Esophagus muscularis mucosa (tissue), 3 donors: ENCODE measurements around the gene P2RX1.

Source experiments
- CTCF ChIP-seq, 3 experiments: fragments of 200-600 bp in 2 of 3; fragments of 450-650 bp in 1 of 3; sonication (generic) in 2 of 3; IDR thresholded peaks; one replicate each; pipeline ENCODE4 v1.5.1; 2017 to 2019; ENCODE audit warnings: antibody characterized with exemption in 3 of 3, mild to moderate bottlenecking in 2 of 3, moderate library complexity in 1 of 3
- POLR2A ChIP-seq: fragments of 450-650 bp; IDR thresholded peaks from one replicate; pipeline ENCODE4 v1.6.1; 2017; ENCODE audit warnings: antibody characterized with exemption, moderate library complexity, mild to moderate bottlenecking, low read depth
- POLR2AphosphoS5 ChIP-seq, 2 donors: sonication (generic); formaldehyde crosslinking; IDR thresholded peaks; one replicate each; pipeline ENCODE4 v1.6.1; 2017; ENCODE audit warnings: antibody characterized with exemption in 2 of 2

GRCh38 chr17:3896108-3896967 is 19.9 kb downstream of the P2RX1 start:
- no peak for TF ChIP-seq POLR2AphosphoS5 (IDR thresholded peaks at IDR 0.05)
- no peak for TF ChIP-seq CTCF (IDR thresholded peaks at IDR 0.05)
- no peak for TF ChIP-seq POLR2A
